ENCODE measurements around the gene USP12.

USP12 gene

GRCh38 chr13:27027086-27027667 lies 144.4 kb downstream of the USP12 start:
- no peak for DNase-seq

- DNase-seq = no peak
Measured at GRCh38 chr13:27026396-27026795, 145.2 kb downstream of the USP12 start.

- no peak for DNase-seq
Measured at GRCh38 chr13:27024776-27025492, 146.7 kb downstream of the USP12 start.

GRCh38 chr13:27024074-27024461 lies 147.5 kb downstream of the USP12 start:
- no peak for DNase-seq

- no peak for DNase-seq
Measured at GRCh38 chr13:27023385-27024073, 148.1 kb downstream of the USP12 start.

- no peak for DNase-seq
Measured at GRCh38 chr13:27022571-27023311, 148.9 kb downstream of the USP12 start.

- DNase-seq = no peak
Measured at GRCh38 chr13:27020415-27020814, 151.2 kb downstream of the USP12 start.

GRCh38 chr13:27018882-27019281 lies 152.7 kb downstream of the USP12 start:
- no peak for DNase-seq

GRCh38 chr13:27018344-27018861 lies 153.2 kb downstream of the USP12 start:
- DNase-seq = no peak

- DNase-seq = no peak
Measured at GRCh38 chr13:27016875-27017274, 154.7 kb downstream of the USP12 start.
